Measurements from ENCODE around the gene NCAM1.

DNA sequence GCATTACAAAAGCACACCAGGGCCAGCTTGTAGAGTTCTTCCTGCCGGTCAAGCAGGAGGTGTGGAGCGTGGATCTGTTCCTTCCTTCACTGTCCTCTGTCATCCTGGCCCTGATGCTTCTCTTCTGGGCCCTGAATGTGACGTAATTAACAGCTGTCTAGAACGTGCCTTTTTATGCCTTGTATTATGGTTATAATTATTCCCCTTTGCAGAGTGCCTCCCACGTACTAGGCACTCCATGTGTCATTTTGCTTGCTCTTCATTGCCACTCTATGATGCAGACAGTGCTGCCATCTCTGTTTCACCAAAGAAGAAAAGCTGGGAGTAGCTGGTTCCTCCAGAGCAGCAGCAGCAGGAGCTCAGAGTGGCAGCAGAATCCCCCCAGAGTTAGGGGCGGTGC lies 221.1 kb downstream of the NCAM1 start:
- TF ChIP-seq, protein P1, sequence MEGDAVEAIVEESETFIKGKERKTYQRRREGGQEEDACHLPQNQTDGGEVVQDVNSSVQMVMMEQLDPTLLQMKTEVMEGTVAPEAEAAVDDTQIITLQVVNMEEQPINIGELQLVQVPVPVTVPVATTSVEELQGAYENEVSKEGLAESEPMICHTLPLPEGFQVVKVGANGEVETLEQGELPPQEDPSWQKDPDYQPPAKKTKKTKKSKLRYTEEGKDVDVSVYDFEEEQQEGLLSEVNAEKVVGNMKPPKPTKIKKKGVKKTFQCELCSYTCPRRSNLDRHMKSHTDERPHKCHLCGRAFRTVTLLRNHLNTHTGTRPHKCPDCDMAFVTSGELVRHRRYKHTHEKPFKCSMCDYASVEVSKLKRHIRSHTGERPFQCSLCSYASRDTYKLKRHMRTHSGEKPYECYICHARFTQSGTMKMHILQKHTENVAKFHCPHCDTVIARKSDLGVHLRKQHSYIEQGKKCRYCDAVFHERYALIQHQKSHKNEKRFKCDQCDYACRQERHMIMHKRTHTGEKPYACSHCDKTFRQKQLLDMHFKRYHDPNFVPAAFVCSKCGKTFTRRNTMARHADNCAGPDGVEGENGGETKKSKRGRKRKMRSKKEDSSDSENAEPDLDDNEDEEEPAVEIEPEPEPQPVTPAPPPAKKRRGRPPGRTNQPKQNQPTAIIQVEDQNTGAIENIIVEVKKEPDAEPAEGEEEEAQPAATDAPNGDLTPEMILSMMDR (conservative IDR thresholded peaks at IDR 0.05 in 1 of 2, IDR thresholded peaks at IDR 0.05 in 1 of 2; ENCODE audit: low read depth in 1 of 2, low read length in 2 of 2), result no peak
- TF ChIP-seq EZH2 (IDR thresholded peaks at IDR 0.05; ENCODE audit: low read length, missing control alignments), result no peak

Measured in fibroblast of lung (primary cell).